Osteocyte (in vitro differentiated cells): ENCODE results near the gene FLT1. TPM values are rescaled to one million over a fixed set of nuclear protein-coding genes. Genes with fewer than 3 reads are reported as not detected.

Experiments
- DNase-seq: peaks from one replicate; pipeline ENCODE4 v3.0.0; 2021; ENCODE audit warnings: mixed read lengths; ENCODE audit not compliant: unreplicated experiment; ENCODE audit errors: extremely low spot score
- H3K27ac Mint-ChIP-seq: one replicate; pipeline ENCODE4 v1.8.0; 2021; ENCODE audit warnings: mild to moderate bottlenecking, mixed read lengths; ENCODE audit not compliant: unreplicated experiment
- H3K27me3 Mint-ChIP-seq: one replicate; pipeline ENCODE4 v1.8.0; 2021; ENCODE audit warnings: mixed read lengths; ENCODE audit not compliant: unreplicated experiment
- H3K36me3 Mint-ChIP-seq: one replicate; pipeline ENCODE4 v1.8.0; 2021; ENCODE audit warnings: mixed read lengths; ENCODE audit not compliant: unreplicated experiment
- H3K4me1 Mint-ChIP-seq: one replicate; pipeline ENCODE4 v1.8.0; 2021; ENCODE audit warnings: mixed read lengths; ENCODE audit not compliant: unreplicated experiment
- H3K4me3 Mint-ChIP-seq: one replicate; pipeline ENCODE4 v1.8.0; 2021; ENCODE audit warnings: mild to moderate bottlenecking, moderate library complexity, mixed read lengths; ENCODE audit not compliant: unreplicated experiment
- H3K9me3 Mint-ChIP-seq: one replicate; pipeline ENCODE4 v1.8.0; 2021; ENCODE audit warnings: mixed read lengths; ENCODE audit not compliant: unreplicated experiment
- CTCF ChIP-seq: fragments of 200-600 bp; sonication (generic); IDR thresholded peaks from 2 replicates; pipeline ENCODE4 v1.5.0; 2021; ENCODE audit warnings: antibody characterized with exemption, mild to moderate bottlenecking, moderate library complexity
- total RNA-seq: library from RNA; stranded (reverse); gene quantifications from 2 replicates; pipeline ENCODE4 v1.2.1, GENCODE V29; 2021

Gene FLT1
- total RNA-seq, 1 donor from 2014 or later, result 3.4 TPM

- Mint-ChIP-seq H3K9me3 (no peaks in the 10 kb centered on the region), H3K4me3 (no peak overlapping the region), H3K27ac (no peak overlapping the region), H3K36me3 (no peaks in the 10 kb centered on the region), H3K27me3 (peaks cover 15% of the 10 kb centered on the region), H3K4me1 (peaks cover 19% of the 10 kb centered on the region)
- DNase-seq, result no peak
- no peak for TF ChIP-seq CTCF
Observed at GRCh38 chr13:28488376-28489005, 6.4 kb downstream of the FLT1 start.

- Mint-ChIP-seq H3K27ac (no peak overlapping the region), H3K4me3 (no peak overlapping the region), H3K4me1 (peaks cover 10% of the 10 kb centered on the region), H3K27me3 (peaks cover 4% of the 10 kb centered on the region), H3K9me3 (no peaks in the 10 kb centered on the region), H3K36me3 (no peaks in the 10 kb centered on the region)
- no peak for DNase-seq
- TF ChIP-seq CTCF, result no peak
Observed at GRCh38 chr13:28485996-28486543, 8.9 kb downstream of the FLT1 start.

- Mint-ChIP-seq H3K36me3 (no peaks in the 10 kb centered on the region), H3K4me1 (peaks cover 9% of the 10 kb centered on the region), H3K4me3 (no peak overlapping the region), H3K27ac (no peak overlapping the region), H3K27me3 (no peaks in the 10 kb centered on the region), H3K9me3 (no peaks in the 10 kb centered on the region)
- DNase-seq, result no peak
- TF ChIP-seq CTCF, result no peak
Observed at GRCh38 chr13:28485551-28485950, 9.4 kb downstream of the FLT1 start.

GRCh38 chr13:28485097-28485496, 9.8 kb downstream of the FLT1 start:
- H3K4me3 Mint-ChIP-seq, result no peak overlapping the region
- TF ChIP-seq CTCF, result no peak
- no peaks in the 10 kb centered on the region for H3K27me3 Mint-ChIP-seq
- no peak overlapping the region for H3K27ac Mint-ChIP-seq
- DNase-seq, result no peak
- H3K4me1 Mint-ChIP-seq, result peaks cover 8% of the 10 kb centered on the region
- no peaks in the 10 kb centered on the region for H3K9me3 Mint-ChIP-seq
- no peaks in the 10 kb centered on the region for H3K36me3 Mint-ChIP-seq

- Mint-ChIP-seq H3K27ac (no peak overlapping the region), H3K36me3 (no peaks in the 10 kb centered on the region), H3K27me3 (no peaks in the 10 kb centered on the region), H3K9me3 (no peaks in the 10 kb centered on the region), H3K4me3 (no peak overlapping the region), H3K4me1 (peaks cover 10% of the 10 kb centered on the region)
- no peak for TF ChIP-seq CTCF
- no peak for DNase-seq
Observed at GRCh38 chr13:28483313-28483931, 11.5 kb downstream of the FLT1 start.
